Uterus (tissue), 4 donors: ENCODE data around the gene ADAMTSL1. TPM values are rescaled to one million over a fixed set of nuclear protein-coding genes. Genes with fewer than 3 reads are reported as not detected.

Source experiments
- DNase-seq, 2 donors: peaks; one replicate each; pipeline ENCODE4 v3.0.0-alpha.2; 2019 to 2020
- H3K27ac ChIP-seq, 2 donors: fragments of 200-600 bp; sonication (generic); 1 replicate in 1 of 2; 2 replicates in 1 of 2; pipeline ENCODE4 v1.5.1; 2016 to 2018
- H3K27me3 ChIP-seq, 2 donors: fragments of 200-600 bp; sonication (generic); one replicate each; pipeline ENCODE4 v1.5.1; 2018 to 2019; ENCODE audit warnings: control low read depth in 1 of 2
- H3K36me3 ChIP-seq, 2 donors: fragments of 200-600 bp; sonication (generic); one replicate each; pipeline ENCODE4 v1.5.1; 2019; ENCODE audit warnings: control low read depth in 1 of 2
- H3K4me1 ChIP-seq, 2 donors: fragments of 200-600 bp; sonication (generic); one replicate each; pipeline ENCODE4 v1.5.1; 2018 to 2019; ENCODE audit warnings: control low read depth in 1 of 2
- H3K4me3 ChIP-seq, 2 donors: fragments of 200-600 bp; sonication (generic); 1 replicate in 1 of 2; 2 replicates in 1 of 2; pipeline ENCODE4 v1.5.1; 2018 to 2019; ENCODE audit warnings: mild to moderate bottlenecking in 1 of 2
- H3K9me3 ChIP-seq, 2 donors: fragments of 200-600 bp; sonication (generic); one replicate each; pipeline ENCODE4 v1.5.1; 2019; ENCODE audit warnings: control low read depth in 1 of 2
- CTCF ChIP-seq, 4 experiments: fragments of 200-600 bp in 2 of 4; fragments of 450-650 bp in 2 of 4; sonication (generic) in 2 of 4; IDR thresholded peaks; one replicate each; pipeline ENCODE4 v1.5.1; 2016 to 2019; ENCODE audit warnings: antibody characterized with exemption in 4 of 4, mild to moderate bottlenecking in 2 of 4, moderate library complexity in 1 of 4
- POLR2A ChIP-seq, 2 donors: fragments of 450-650 bp; IDR thresholded peaks; one replicate each; pipeline ENCODE4 v1.6.1; 2016; ENCODE audit warnings: antibody characterized with exemption in 2 of 2, mild to moderate bottlenecking in 1 of 2, moderate library complexity in 1 of 2
- intact Hi-C: fragments of 100-400 bp; cut with DNase I; formaldehyde crosslinking; loops from one replicate; pipeline ENCODE4 v1.15.1; 2023; ENCODE audit warnings: low total_unique reads
- total RNA-seq, 4 donors: library from RNA; depleted of rRNA in 3 of 4; stranded (reverse); fragments of >200 nt in 3 of 4; gene quantifications; one replicate each; pipeline versions ENCODE4 v1.1.0 to v1.2.4, GENCODE V29; 2014 to 2023
- donor health status: DM: yes; HTN: yes; CAD: no.

ADAMTSL1 gene
- total RNA-seq, 4 donors from 2014 or later = 30.0 to 186 (median 138) TPM

GRCh38 chr9:18452276-18452675 is 21.7 kb upstream of the ADAMTSL1 start:
- no peaks in the 10 kb centered on the region for H3K36me3 ChIP-seq
- intact Hi-C loops = no loop called here
- H3K4me3 ChIP-seq = no peak overlapping the region
- TF ChIP-seq POLR2A (IDR thresholded peaks at IDR 0.05) (no peak), CTCF (IDR thresholded peaks at IDR 0.05) (no peak)
- peaks cover 0 to 15% of the 10 kb centered on the region in 2 donors for H3K4me1 ChIP-seq
- no peaks in the 10 kb centered on the region for H3K27me3 ChIP-seq
- no peak for DNase-seq
- no peak overlapping the region for H3K27ac ChIP-seq
- H3K9me3 ChIP-seq = no peaks in the 10 kb centered on the region

- Histone ChIP-seq H3K4me1 (no peaks in the 10 kb centered on the region), H3K9me3 (no peaks in the 10 kb centered on the region), H3K27me3 (no peaks in the 10 kb centered on the region), H3K27ac (peak overlapping the region in 1 of 2 donors; percentile 52), H3K4me3 (no peak overlapping the region), H3K36me3 (no peaks in the 10 kb centered on the region)
- TF ChIP-seq CTCF (IDR thresholded peaks at IDR 0.05) = no peak
- TF ChIP-seq POLR2A (IDR thresholded peaks at IDR 0.05) = no peak
- no peak for DNase-seq
- intact Hi-C loops = no loop called here
Measured at GRCh38 chr9:18456624-18457237, 17.2 kb upstream of the ADAMTSL1 start.

GRCh38 chr9:18457510-18457909 is 16.4 kb upstream of the ADAMTSL1 start:
- intact Hi-C loops = no loop called here
- Histone ChIP-seq H3K27ac (no peak overlapping the region), H3K4me3 (no peak overlapping the region), H3K36me3 (no peaks in the 10 kb centered on the region), H3K4me1 (no peaks in the 10 kb centered on the region), H3K27me3 (no peaks in the 10 kb centered on the region), H3K9me3 (no peaks in the 10 kb centered on the region)
- TF ChIP-seq POLR2A (IDR thresholded peaks at IDR 0.05) = no peak
- TF ChIP-seq CTCF (IDR thresholded peaks at IDR 0.05) = no peak
- DNase-seq = no peak

- no peak for DNase-seq
- H3K4me3 ChIP-seq = no peak overlapping the region
- H3K9me3 ChIP-seq = no peaks in the 10 kb centered on the region
- no peaks in the 10 kb centered on the region for H3K36me3 ChIP-seq
- no peaks in the 10 kb centered on the region for H3K27me3 ChIP-seq
- peak overlapping the region; percentile 9 to 41 for H3K27ac ChIP-seq
- TF ChIP-seq CTCF (IDR thresholded peaks at IDR 0.05) (no peak), POLR2A (IDR thresholded peaks at IDR 0.05) (no peak)
- intact Hi-C loops = no loop called here
- no peaks in the 10 kb centered on the region for H3K4me1 ChIP-seq
Measured at GRCh38 chr9:18459962-18460584, 13.9 kb upstream of the ADAMTSL1 start.

- Histone ChIP-seq H3K27ac (no peak overlapping the region), H3K9me3 (no peaks in the 10 kb centered on the region), H3K4me1 (no peaks in the 10 kb centered on the region), H3K36me3 (no peaks in the 10 kb centered on the region), H3K4me3 (no peak overlapping the region), H3K27me3 (no peaks in the 10 kb centered on the region)
- intact Hi-C loops = no loop called here
- TF ChIP-seq CTCF (IDR thresholded peaks at IDR 0.05) (no peak), POLR2A (IDR thresholded peaks at IDR 0.05) (no peak)
- no peak for DNase-seq
Measured at GRCh38 chr9:18461496-18461895, 12.5 kb upstream of the ADAMTSL1 start.
